ENCODE measurements around the gene TEX52.

The TEX52 gene

DNA sequence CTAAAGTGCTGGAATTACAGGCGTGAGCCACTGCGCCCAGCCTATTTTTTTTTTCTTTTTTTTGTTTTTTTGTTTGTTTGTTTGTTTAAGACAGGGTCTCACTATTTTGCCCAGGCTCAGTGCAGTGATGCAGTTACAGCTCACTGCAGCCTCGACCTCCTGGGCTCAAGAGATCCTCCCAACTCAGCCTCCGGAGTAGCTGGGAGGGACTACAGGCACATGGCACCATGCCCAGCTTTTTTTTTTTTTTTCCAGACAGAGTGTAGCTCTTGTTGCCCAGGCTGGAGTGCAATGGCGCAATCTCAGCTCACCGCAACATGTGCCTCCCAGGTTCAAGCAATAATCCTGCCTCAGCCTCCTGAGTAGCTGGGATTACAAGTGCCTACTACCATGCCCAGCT, 50.1 kb downstream of the TEX52 start:
- no peaks in the 10 kb centered on the region for H3K9me3 Mint-ChIP-seq
- H3K4me1 Mint-ChIP-seq: peaks cover 3% of the 10 kb centered on the region
- no peaks in the 10 kb centered on the region for H3K27me3 Mint-ChIP-seq
- H3K27ac Mint-ChIP-seq: no peak overlapping the region
- no peak overlapping the region for H3K4me3 Mint-ChIP-seq
- no peak for DNase-seq
- peaks cover 26% of the 10 kb centered on the region for H3K36me3 Mint-ChIP-seq
- CTCF ChIA-PET: no interaction called here

DNA sequence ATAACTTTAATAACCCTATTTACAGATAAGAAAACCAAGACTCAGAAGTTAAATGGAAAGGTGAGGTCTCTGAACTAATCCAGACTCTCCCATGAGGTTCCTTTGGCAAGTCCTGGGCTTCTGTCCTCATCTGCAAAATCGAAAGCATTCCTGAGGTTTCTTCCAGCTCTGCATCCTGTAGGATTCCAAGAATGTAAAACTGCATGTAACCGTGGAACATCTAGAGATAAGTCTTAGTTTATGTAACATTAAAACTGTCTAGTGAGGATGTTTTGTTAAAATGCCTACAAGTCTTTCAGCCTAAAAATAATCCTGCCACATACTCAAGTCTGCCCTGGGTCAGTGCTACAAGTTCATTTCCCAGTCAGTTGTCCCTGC, 51.7 kb downstream of the TEX52 start:
- Mint-ChIP-seq H3K27me3 (no peaks in the 10 kb centered on the region), H3K9me3 (no peaks in the 10 kb centered on the region), H3K27ac (no peak overlapping the region), H3K4me1 (no peaks in the 10 kb centered on the region), H3K4me3 (no peak overlapping the region), H3K36me3 (peaks cover 38% of the 10 kb centered on the region)
- CTCF ChIA-PET: interaction anchor here (1.4 kb wide), 1 partner anchor 22 kb away, joined by 3 read pairs; no protein-coding TSS in a partner anchor
- no peak for DNase-seq

GRCh38 chr12:2804393-2805142, 52.3 kb downstream of the TEX52 start:
- Mint-ChIP-seq H3K27ac (peak overlapping the region; percentile 15), H3K36me3 (peaks cover 38% of the 10 kb centered on the region), H3K27me3 (no peaks in the 10 kb centered on the region), H3K9me3 (no peaks in the 10 kb centered on the region), H3K4me1 (peaks cover under 1% of the 10 kb centered on the region), H3K4me3 (no peak overlapping the region)
- CTCF ChIA-PET: interaction anchor here (1.4 kb wide), 1 partner anchor 21 kb away, joined by 3 read pairs; no protein-coding TSS in a partner anchor
- no peak for DNase-seq

DNA sequence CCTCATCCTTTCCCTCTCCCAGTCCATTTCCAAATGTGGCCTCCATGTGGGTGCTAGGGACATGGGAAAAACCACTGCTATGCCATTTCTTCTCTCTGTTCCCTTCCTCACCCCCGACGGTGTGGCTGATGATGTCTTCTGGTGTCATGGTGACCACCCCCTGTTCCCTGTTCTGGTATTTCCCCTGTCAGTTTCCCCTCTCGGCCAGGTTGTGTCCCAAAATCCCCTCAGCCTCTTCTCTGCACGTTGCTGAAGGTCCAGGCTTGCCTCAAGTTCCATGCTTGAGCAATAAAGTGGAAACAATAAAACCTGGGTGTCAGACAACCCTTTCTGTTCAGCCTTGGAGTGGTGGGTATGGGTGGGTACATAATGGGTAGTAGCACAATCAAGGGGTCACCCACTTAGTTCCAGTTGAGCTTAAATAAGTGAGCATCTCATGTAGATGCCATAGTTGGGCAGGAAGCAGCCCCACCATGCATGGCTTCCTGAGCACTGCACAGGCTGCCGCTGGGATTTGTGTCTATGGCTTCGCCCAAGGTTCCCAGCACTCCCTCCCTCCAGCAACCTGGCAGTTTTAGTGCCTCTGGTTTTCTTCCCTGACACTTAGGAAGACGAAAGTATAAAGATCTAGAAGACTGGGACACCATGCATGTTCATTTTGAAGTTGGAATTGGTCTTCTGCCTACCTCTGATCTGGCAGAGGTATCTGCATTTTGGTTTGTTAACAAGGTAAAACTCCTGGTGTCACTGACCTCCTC, 53.0 kb downstream of the TEX52 start:
- Mint-ChIP-seq H3K4me3 (no peak overlapping the region), H3K27ac (no peak overlapping the region), H3K4me1 (peaks cover 3% of the 10 kb centered on the region), H3K27me3 (no peaks in the 10 kb centered on the region), H3K9me3 (no peaks in the 10 kb centered on the region), H3K36me3 (peaks cover 44% of the 10 kb centered on the region)
- no peak for DNase-seq
- CTCF ChIA-PET: no interaction called here

DNA sequence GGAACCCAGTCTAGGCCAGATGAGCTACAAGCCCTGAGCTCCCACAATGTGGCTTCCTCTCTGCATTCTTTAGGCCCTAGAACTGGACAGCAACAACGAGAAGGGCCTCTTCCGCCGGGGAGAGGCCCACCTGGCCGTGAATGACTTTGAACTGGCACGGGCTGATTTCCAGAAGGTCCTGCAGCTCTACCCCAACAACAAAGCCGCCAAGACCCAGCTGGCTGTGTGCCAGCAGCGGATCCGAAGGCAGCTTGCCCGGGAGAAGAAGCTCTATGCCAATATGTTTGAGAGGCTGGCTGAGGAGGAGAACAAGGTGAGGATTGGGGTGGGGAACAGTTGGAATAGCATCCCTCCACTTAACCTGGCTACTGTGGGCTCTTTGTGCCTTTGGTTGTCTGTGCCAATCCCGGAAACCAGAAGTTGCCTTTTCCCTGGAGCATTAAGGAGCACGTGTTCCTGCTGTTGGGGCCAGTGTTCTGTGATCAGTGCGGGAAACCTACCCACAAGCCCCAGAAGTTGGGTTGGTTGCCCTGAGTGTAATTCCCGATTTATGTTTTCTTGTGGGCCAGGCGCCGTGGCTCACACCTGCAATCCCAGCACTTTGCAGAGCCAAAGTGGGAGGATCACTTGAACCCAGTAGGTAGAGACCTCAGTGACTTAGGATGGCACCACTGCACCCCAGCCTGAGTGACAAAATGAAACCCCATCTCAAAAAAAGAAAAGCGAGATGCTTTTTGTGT, 55.6 kb downstream of the TEX52 start:
- Mint-ChIP-seq H3K27me3 (no peaks in the 10 kb centered on the region), H3K4me3 (no peak overlapping the region), H3K36me3 (peaks cover 56% of the 10 kb centered on the region), H3K27ac (no peak overlapping the region), H3K4me1 (peaks cover 17% of the 10 kb centered on the region), H3K9me3 (no peaks in the 10 kb centered on the region)
- CTCF ChIA-PET: interaction anchor here (1.4 kb wide), 1 partner anchor 118 kb away, joined by 6 read pairs; no protein-coding TSS in a partner anchor
- no peak for DNase-seq

DNA sequence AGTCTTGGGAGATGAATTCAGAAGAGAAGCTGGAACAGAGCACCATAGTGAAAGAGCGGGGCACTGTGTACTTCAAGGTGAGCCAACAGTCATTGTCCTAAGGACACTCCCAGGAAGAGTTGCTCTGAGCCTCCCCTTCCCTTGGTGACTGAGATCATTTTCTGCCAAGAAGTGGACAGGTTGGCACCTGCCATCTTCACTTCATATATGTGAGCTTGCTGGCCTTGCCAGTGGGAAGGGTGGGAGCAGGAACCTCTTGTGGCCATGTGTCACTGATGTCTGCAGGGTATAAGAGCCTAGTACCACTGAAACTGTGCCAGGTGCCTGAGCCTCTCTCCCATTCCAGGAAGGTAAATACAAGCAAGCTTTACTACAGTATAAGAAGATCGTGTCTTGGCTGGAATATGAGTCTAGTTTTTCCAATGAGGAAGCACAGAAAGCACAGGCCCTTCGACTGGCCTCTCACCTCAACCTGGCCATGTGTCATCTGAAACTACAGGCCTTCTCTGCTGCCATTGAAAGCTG, 56.7 kb downstream of the TEX52 start:
- Mint-ChIP-seq H3K4me1 (peaks cover 19% of the 10 kb centered on the region), H3K27ac (peak overlapping the region; percentile 69), H3K9me3 (no peaks in the 10 kb centered on the region), H3K27me3 (no peaks in the 10 kb centered on the region), H3K4me3 (no peak overlapping the region), H3K36me3 (peaks cover 52% of the 10 kb centered on the region)
- CTCF ChIA-PET: interaction anchor here (0.7 to 1.4 kb wide), 3 partner anchors 17 to 117 kb away, joined by 3 to 6 read pairs (median 4); no protein-coding TSS in a partner anchor
- no peak for DNase-seq
